ENCODE results near the gene IQSEC1.

DNA sequence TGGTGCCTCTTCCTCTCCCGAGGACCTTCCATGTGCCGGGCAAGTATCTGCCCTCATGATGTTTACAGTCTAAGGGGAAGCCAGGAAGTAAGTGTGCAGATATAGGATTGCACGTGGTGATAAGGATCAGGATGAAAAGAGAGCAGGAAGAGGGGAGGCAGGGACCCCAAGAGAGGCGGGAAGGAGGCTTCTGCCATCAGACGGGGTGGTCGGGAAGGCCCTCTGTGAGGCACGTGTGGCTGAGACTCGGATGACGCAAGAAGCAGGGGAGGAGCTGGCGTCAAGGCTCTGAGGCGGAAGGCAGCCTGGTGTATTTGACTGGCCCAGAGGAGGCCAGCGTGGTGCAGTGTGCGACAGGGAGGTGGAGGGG lies 762 bp upstream of the IQSEC1 start:
- TF ChIP-seq, protein P1, sequence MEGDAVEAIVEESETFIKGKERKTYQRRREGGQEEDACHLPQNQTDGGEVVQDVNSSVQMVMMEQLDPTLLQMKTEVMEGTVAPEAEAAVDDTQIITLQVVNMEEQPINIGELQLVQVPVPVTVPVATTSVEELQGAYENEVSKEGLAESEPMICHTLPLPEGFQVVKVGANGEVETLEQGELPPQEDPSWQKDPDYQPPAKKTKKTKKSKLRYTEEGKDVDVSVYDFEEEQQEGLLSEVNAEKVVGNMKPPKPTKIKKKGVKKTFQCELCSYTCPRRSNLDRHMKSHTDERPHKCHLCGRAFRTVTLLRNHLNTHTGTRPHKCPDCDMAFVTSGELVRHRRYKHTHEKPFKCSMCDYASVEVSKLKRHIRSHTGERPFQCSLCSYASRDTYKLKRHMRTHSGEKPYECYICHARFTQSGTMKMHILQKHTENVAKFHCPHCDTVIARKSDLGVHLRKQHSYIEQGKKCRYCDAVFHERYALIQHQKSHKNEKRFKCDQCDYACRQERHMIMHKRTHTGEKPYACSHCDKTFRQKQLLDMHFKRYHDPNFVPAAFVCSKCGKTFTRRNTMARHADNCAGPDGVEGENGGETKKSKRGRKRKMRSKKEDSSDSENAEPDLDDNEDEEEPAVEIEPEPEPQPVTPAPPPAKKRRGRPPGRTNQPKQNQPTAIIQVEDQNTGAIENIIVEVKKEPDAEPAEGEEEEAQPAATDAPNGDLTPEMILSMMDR (conservative IDR thresholded peaks at IDR 0.05; ENCODE audit: low read depth, low read length) = no peak
- no peak for TF ChIP-seq EZH2 (IDR thresholded peaks at IDR 0.05; ENCODE audit: borderline replicate concordance, low read depth, low read length, poor library complexity, severe bottlenecking)

Measured in A673 (cell line).